ENCODE measurements around the gene CDH18. TPM values are rescaled to one million over a fixed set of nuclear protein-coding genes. Genes with fewer than 3 reads are reported as not detected.

Gene CDH18
- total and polyA plus RNA-seq, 2 donors (not counting 1 experiment from before 2014, with no cell fraction given): 0.16 to 0.33 TPM

DNA sequence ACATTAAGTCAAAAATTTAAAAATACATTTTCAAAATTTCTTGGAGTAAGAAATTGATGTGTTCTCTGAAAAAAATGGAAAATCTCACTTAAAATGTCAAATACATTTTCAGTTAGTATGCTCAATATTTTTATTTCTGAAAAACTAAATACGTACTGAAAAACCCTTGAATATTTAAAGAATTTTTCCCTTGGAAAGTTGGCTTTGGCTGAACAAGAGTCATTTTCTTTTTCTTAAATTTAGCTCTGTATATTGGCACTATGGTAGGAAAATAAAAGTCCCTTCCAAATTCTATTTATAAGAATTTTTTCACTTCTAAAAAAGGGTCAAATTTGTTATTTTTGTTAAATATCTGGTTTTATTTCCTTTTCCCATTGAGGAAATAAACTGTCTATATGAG, 29.0 kb upstream of the CDH18 start:
- Histone ChIP-seq H3K9ac (ENCODE audit: insufficient read depth, low read length) (no peak overlapping the region), H3K4me3 (replicated peaks in 1 of 4; ENCODE audit: control extremely low read depth in 1 of 4, insufficient read depth in 1 of 4, low read depth in 3 of 4, low read length in 4 of 4) (no peak overlapping the region), H3K36me3 (ENCODE audit: control insufficient read depth, insufficient read depth, low read length) (no peaks in the 10 kb centered on the region), H3K4me2 (ENCODE audit: extremely low read depth, insufficient read depth, low read length) (no peak overlapping the region), H3K4me1 (ENCODE audit: control insufficient read depth, extremely low read depth, insufficient read depth, low read length) (no peaks in the 10 kb centered on the region), H3K9me3 (ENCODE audit: control insufficient read depth, insufficient read depth, low read depth, low read length) (no peaks in the 10 kb centered on the region), H4K20me1 (ENCODE audit: control insufficient read depth, extremely low read depth, insufficient read depth, low read length) (no peaks in the 10 kb centered on the region), H3K27ac (ENCODE audit: insufficient read depth, low read length) (no peak overlapping the region), H2AFZ (ENCODE audit: low read length) (no peak overlapping the region), H3K27me3 (ENCODE audit: control insufficient read depth, insufficient read depth, low read length) (no peaks in the 10 kb centered on the region), H3K79me2 (ENCODE audit: control insufficient read depth, insufficient read depth, low read length) (no peaks in the 10 kb centered on the region)
- TF ChIP-seq EZH2 (IDR thresholded peaks at IDR 0.05; ENCODE audit: low read length, missing control alignments): no peak
- TF ChIP-seq, protein P1, sequence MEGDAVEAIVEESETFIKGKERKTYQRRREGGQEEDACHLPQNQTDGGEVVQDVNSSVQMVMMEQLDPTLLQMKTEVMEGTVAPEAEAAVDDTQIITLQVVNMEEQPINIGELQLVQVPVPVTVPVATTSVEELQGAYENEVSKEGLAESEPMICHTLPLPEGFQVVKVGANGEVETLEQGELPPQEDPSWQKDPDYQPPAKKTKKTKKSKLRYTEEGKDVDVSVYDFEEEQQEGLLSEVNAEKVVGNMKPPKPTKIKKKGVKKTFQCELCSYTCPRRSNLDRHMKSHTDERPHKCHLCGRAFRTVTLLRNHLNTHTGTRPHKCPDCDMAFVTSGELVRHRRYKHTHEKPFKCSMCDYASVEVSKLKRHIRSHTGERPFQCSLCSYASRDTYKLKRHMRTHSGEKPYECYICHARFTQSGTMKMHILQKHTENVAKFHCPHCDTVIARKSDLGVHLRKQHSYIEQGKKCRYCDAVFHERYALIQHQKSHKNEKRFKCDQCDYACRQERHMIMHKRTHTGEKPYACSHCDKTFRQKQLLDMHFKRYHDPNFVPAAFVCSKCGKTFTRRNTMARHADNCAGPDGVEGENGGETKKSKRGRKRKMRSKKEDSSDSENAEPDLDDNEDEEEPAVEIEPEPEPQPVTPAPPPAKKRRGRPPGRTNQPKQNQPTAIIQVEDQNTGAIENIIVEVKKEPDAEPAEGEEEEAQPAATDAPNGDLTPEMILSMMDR (conservative IDR thresholded peaks at IDR 0.05 in 1 of 2, IDR thresholded peaks at IDR 0.05 in 1 of 2; ENCODE audit: low read depth in 1 of 2, low read length in 2 of 2): no peak
- DNase-seq (ENCODE audit: low read depth in 2 of 2): no peak

DNA sequence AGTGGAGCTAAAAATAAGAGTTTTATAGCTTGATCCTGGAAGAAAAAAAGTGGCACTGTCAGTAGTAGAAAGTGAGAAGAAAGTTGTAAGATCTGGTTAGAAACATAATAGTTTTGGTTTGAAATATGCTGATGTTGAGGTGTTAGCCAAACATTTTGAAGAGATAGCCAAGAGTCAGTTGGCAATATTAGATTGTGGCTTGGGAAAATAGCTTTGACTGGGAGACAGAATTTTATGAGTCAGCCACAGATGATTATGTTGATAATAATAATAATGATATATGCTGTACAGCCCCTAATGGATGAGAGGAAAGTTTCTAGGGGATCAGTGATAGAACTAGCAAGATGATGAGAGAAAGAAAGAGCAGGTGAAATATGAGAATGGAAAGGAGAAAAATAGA, 12.4 kb upstream of the CDH18 start:
- peak in 1 of 2 donors; percentile 60 for DNase-seq (ENCODE audit: low read depth in 2 of 2)

DNA sequence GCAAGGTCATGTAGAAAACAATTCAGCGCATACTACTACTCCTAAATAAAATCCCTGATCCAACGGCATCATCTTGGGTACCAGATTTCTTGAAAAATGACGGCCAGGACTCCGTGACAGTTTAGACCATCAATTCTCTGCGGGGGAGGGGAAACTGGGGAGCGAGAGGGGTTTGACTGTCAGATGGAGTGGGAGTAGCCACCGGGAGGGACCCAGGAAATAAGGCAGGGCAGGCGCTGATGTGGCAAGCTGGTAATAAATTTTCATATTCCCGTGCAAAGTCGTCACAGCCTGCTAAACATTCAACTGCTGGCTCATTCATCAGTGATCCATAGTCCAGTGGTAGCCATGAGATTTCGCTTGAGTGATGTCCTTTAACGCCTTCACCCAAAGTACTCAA, 457 bp upstream of the CDH18 start:
- Histone ChIP-seq H3K9me3 (ENCODE audit: control insufficient read depth, insufficient read depth, low read depth, low read length) (no peaks in the 10 kb centered on the region), H3K79me2 (ENCODE audit: control insufficient read depth, insufficient read depth, low read length) (no peaks in the 10 kb centered on the region), H3K4me1 (ENCODE audit: control insufficient read depth, extremely low read depth, insufficient read depth, low read length) (no peaks in the 10 kb centered on the region), H3K9ac (ENCODE audit: insufficient read depth, low read length) (no peak overlapping the region), H3K27me3 (ENCODE audit: control insufficient read depth, insufficient read depth, low read length) (no peaks in the 10 kb centered on the region), H3K27ac (ENCODE audit: insufficient read depth, low read length) (no peak overlapping the region), H2AFZ (ENCODE audit: low read length) (no peak overlapping the region), H4K20me1 (ENCODE audit: control insufficient read depth, extremely low read depth, insufficient read depth, low read length) (no peaks in the 10 kb centered on the region), H3K4me2 (ENCODE audit: extremely low read depth, insufficient read depth, low read length) (peak overlapping the region; percentile 82), H3K4me3 (replicated peaks in 1 of 4; ENCODE audit: control extremely low read depth in 1 of 4, insufficient read depth in 1 of 4, low read depth in 3 of 4, low read length in 4 of 4) (peak overlapping the region; percentile 9 to 66 (median 43)), H3K36me3 (ENCODE audit: control insufficient read depth, insufficient read depth, low read length) (no peaks in the 10 kb centered on the region)
- peak in 1 of 2 donors; percentile 6 for DNase-seq (ENCODE audit: low read depth in 2 of 2)
- TF ChIP-seq, protein P1 (conservative IDR thresholded peaks at IDR 0.05 in 1 of 2, IDR thresholded peaks at IDR 0.05 in 1 of 2; ENCODE audit: low read depth in 1 of 2, low read length in 2 of 2): no peak
- no peak for TF ChIP-seq EZH2 (IDR thresholded peaks at IDR 0.05; ENCODE audit: low read length, missing control alignments)

More for the DNA sequence above, 12.4 kb upstream of the CDH18 start:
- no peak overlapping the region for H3K27ac ChIP-seq (ENCODE audit: insufficient read depth, low read length)
- H3K4me1 ChIP-seq (ENCODE audit: control insufficient read depth, extremely low read depth, insufficient read depth, low read length): no peaks in the 10 kb centered on the region
- no peaks in the 10 kb centered on the region for H3K79me2 ChIP-seq (ENCODE audit: control insufficient read depth, insufficient read depth, low read length)
- H3K4me3 ChIP-seq (replicated peaks in 1 of 4; ENCODE audit: control extremely low read depth in 1 of 4, insufficient read depth in 1 of 4, low read depth in 3 of 4, low read length in 4 of 4): no peak overlapping the region
- no peaks in the 10 kb centered on the region for H3K36me3 ChIP-seq (ENCODE audit: control insufficient read depth, insufficient read depth, low read length)
- no peaks in the 10 kb centered on the region for H4K20me1 ChIP-seq (ENCODE audit: control insufficient read depth, extremely low read depth, insufficient read depth, low read length)
- H3K9me3 ChIP-seq (ENCODE audit: control insufficient read depth, insufficient read depth, low read depth, low read length): no peaks in the 10 kb centered on the region
- H3K4me2 ChIP-seq (ENCODE audit: extremely low read depth, insufficient read depth, low read length): no peak overlapping the region
- H3K27me3 ChIP-seq (ENCODE audit: control insufficient read depth, insufficient read depth, low read length): no peaks in the 10 kb centered on the region
- H3K9ac ChIP-seq (ENCODE audit: insufficient read depth, low read length): no peak overlapping the region
- no peak overlapping the region for H2AFZ ChIP-seq (ENCODE audit: low read length)
- no peak for TF ChIP-seq EZH2 (IDR thresholded peaks at IDR 0.05; ENCODE audit: low read length, missing control alignments)
- TF ChIP-seq, protein P1 (conservative IDR thresholded peaks at IDR 0.05 in 1 of 2, IDR thresholded peaks at IDR 0.05 in 1 of 2; ENCODE audit: low read depth in 1 of 2, low read length in 2 of 2): no peak

Data from fibroblast of lung (primary cell).